Panc1 (cell line): ENCODE measurements around the gene SCN2B.

Experiments
- POLR2AphosphoS5 ChIP-seq: IDR thresholded peaks from 2 replicates; pipeline ENCODE4 v1.6.1; 2012; ENCODE audit warnings: mild to moderate bottlenecking, low read depth, low read length, moderate library complexity
- TF ChIP-seq, protein P1 (sequence below): fragments of 450-650 bp; IDR thresholded peaks from 2 replicates; pipeline ENCODE4 v1.5.1; 2017; ENCODE audit warnings: mild to moderate bottlenecking
- TF ChIP-seq, protein P2 (sequence below), 2 experiments: IDR thresholded peaks; 2 replicates each; pipeline ENCODE4 v1.6.1; 2011 to 2012; ENCODE audit warnings: low read depth in 2 of 2, control low read depth in 1 of 2, low read length in 1 of 2, mild to moderate bottlenecking in 1 of 2, moderate library complexity in 1 of 2; ENCODE audit not compliant: insufficient read depth in 1 of 2

DNA sequence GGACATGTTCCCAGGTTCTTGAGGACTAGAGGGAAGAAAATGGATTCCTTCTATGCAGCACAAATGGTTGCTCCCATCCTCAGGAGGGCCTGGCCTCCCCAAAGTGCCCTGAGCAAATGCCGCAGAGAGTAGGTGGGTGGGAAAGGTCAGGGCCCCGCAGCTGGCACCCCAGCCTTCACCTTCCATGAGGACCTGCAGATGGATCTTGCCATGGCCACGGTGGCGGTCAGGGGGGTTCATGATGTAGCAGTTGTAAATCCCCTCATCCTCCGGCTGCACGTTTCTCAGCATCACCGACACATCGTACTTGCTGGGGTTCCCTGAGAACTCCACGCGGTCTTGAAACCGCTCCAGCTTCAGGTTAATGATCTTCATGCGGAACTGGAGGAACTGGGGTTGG is 8.5 kb downstream of the SCN2B start:
- TF ChIP-seq, protein P1, sequence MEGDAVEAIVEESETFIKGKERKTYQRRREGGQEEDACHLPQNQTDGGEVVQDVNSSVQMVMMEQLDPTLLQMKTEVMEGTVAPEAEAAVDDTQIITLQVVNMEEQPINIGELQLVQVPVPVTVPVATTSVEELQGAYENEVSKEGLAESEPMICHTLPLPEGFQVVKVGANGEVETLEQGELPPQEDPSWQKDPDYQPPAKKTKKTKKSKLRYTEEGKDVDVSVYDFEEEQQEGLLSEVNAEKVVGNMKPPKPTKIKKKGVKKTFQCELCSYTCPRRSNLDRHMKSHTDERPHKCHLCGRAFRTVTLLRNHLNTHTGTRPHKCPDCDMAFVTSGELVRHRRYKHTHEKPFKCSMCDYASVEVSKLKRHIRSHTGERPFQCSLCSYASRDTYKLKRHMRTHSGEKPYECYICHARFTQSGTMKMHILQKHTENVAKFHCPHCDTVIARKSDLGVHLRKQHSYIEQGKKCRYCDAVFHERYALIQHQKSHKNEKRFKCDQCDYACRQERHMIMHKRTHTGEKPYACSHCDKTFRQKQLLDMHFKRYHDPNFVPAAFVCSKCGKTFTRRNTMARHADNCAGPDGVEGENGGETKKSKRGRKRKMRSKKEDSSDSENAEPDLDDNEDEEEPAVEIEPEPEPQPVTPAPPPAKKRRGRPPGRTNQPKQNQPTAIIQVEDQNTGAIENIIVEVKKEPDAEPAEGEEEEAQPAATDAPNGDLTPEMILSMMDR = no peak
- no peak for TF ChIP-seq POLR2AphosphoS5
- TF ChIP-seq, protein P2, sequence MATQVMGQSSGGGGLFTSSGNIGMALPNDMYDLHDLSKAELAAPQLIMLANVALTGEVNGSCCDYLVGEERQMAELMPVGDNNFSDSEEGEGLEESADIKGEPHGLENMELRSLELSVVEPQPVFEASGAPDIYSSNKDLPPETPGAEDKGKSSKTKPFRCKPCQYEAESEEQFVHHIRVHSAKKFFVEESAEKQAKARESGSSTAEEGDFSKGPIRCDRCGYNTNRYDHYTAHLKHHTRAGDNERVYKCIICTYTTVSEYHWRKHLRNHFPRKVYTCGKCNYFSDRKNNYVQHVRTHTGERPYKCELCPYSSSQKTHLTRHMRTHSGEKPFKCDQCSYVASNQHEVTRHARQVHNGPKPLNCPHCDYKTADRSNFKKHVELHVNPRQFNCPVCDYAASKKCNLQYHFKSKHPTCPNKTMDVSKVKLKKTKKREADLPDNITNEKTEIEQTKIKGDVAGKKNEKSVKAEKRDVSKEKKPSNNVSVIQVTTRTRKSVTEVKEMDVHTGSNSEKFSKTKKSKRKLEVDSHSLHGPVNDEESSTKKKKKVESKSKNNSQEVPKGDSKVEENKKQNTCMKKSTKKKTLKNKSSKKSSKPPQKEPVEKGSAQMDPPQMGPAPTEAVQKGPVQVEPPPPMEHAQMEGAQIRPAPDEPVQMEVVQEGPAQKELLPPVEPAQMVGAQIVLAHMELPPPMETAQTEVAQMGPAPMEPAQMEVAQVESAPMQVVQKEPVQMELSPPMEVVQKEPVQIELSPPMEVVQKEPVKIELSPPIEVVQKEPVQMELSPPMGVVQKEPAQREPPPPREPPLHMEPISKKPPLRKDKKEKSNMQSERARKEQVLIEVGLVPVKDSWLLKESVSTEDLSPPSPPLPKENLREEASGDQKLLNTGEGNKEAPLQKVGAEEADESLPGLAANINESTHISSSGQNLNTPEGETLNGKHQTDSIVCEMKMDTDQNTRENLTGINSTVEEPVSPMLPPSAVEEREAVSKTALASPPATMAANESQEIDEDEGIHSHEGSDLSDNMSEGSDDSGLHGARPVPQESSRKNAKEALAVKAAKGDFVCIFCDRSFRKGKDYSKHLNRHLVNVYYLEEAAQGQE (IDR thresholded peaks at IDR 0.05; ENCODE audit: insufficient read depth in 1 of 2, low read depth in 2 of 2, low read length in 1 of 2) = no peak
